ENCODE results near the gene NEK4. TPM values are rescaled to one million over a fixed set of nuclear protein-coding genes. Genes with fewer than 3 reads are reported as not detected.

Gene NEK4
- total RNA-seq, 1 donor from 2014 or later = 32.9 TPM

DNA sequence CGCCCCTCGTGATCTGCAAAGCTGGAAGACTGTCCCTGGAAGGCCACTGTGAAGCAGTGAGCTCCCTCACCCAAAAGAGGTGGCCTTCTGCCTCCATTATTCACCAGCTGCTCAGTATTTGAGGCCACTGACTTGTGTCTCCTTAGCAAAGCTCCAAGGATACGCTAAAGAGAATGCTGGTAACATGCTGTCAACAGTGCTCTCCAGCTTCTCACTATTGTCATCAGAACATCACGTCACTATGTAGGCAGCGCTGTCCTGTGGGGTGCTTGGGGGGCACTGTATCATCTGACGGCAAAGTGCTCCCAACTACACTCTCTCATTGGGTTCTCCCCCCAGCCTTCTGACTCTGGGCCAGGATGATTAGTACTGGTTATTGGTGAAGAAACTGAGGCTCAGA lies 45.5 kb upstream of the NEK4 start:
- DNase-seq (ENCODE audit: low spot score in 2 of 2, unreplicated experiment in 2 of 2) = no peak

DNA sequence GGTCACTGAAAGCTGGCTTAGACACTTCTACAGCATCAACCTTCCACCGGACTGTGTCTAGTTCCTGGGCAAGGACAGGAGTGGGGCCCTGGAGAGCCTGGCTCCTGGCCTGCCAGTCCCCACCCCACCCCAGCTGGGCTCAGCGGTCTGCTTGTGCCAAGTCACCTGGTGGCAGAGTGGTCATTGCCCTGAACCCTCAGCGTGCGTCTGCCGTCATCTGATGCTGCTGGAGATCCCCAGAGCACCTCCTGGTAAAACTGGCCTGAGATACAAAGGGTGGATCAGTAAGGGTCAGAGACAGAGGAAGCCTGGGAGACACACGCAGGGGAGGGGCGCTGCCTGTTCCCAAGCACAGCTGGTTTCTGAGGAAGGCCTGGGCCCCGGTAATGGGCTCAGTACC lies 43.1 kb upstream of the NEK4 start:
- Mint-ChIP-seq H3K27me3 (ENCODE audit: low read depth) (no peaks in the 10 kb centered on the region), H3K27ac (no peak overlapping the region), H3K4me3 (no peak overlapping the region), H3K9me3 (no peaks in the 10 kb centered on the region), H3K36me3 (no peaks in the 10 kb centered on the region), H3K4me1 (no peaks in the 10 kb centered on the region)
- no peak for DNase-seq (ENCODE audit: low spot score in 2 of 2, unreplicated experiment in 2 of 2)
- TF ChIP-seq, protein P1, sequence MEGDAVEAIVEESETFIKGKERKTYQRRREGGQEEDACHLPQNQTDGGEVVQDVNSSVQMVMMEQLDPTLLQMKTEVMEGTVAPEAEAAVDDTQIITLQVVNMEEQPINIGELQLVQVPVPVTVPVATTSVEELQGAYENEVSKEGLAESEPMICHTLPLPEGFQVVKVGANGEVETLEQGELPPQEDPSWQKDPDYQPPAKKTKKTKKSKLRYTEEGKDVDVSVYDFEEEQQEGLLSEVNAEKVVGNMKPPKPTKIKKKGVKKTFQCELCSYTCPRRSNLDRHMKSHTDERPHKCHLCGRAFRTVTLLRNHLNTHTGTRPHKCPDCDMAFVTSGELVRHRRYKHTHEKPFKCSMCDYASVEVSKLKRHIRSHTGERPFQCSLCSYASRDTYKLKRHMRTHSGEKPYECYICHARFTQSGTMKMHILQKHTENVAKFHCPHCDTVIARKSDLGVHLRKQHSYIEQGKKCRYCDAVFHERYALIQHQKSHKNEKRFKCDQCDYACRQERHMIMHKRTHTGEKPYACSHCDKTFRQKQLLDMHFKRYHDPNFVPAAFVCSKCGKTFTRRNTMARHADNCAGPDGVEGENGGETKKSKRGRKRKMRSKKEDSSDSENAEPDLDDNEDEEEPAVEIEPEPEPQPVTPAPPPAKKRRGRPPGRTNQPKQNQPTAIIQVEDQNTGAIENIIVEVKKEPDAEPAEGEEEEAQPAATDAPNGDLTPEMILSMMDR (IDR thresholded peaks at IDR 0.05; ENCODE audit: unreplicated experiment) = no peak

More for the DNA sequence above, 45.5 kb upstream of the NEK4 start:
- Mint-ChIP-seq H3K4me1 (no peaks in the 10 kb centered on the region), H3K36me3 (no peaks in the 10 kb centered on the region), H3K4me3 (no peak overlapping the region), H3K9me3 (no peaks in the 10 kb centered on the region), H3K27me3 (ENCODE audit: low read depth) (no peaks in the 10 kb centered on the region), H3K27ac (no peak overlapping the region)
- TF ChIP-seq, protein P1 (IDR thresholded peaks at IDR 0.05; ENCODE audit: unreplicated experiment) = no peak

DNA sequence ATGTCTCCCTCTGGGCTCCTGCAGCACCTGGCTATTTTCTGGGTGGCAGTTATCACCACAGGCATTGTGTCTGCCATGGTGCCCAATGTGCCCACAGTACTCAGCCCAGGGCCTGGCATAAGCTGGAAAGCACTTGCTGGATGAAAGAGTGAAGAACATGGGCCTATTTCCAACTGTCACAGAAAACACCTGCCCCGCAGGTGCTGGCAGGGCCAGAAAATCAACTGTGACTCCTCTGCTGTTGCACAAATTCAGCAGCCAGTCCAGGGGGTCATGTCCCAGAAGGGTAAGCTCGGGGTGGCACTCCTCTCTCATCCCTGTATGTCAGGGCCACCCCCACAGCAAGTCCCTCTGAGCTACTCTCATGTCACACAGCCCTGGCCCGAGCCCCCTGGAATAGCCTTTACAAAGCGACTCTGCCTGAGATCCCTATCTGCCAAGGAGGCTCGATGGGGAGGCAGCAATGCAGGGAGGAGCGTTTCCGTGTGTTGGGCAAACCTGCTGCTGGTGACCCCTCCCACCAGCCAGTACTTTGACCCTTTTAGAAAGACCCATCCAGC lies 40.8 kb upstream of the NEK4 start:
- no peak for DNase-seq (ENCODE audit: low spot score in 2 of 2, unreplicated experiment in 2 of 2)
- no peaks in the 10 kb centered on the region for H3K4me1 Mint-ChIP-seq
- H3K27me3 Mint-ChIP-seq (ENCODE audit: low read depth) = no peaks in the 10 kb centered on the region
- H3K4me3 Mint-ChIP-seq = no peak overlapping the region
- no peaks in the 10 kb centered on the region for H3K36me3 Mint-ChIP-seq
- H3K27ac Mint-ChIP-seq = no peak overlapping the region
- no peaks in the 10 kb centered on the region for H3K9me3 Mint-ChIP-seq
- TF ChIP-seq, protein P1 (IDR thresholded peaks at IDR 0.05; ENCODE audit: unreplicated experiment) = no peak

DNA sequence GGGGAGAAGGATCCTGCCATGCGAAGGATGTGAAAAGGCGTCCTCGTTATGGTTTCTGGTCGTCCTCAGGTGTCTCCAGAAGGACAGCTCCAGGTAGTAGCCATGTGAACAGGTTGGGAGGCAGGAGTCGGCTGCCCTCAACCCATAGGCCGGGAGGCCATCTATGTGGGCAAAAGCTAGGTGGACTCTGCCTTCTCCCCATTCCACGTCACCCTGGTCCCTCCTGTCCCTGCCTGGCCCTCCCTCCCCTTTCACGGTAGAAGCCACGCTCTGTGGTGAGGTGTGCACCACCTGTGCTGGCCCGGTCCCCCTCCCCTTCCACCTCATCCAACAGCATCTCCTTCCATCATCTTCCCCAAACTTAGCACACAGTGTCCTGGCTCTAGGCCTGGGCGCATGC lies 40.2 kb upstream of the NEK4 start:
- no peak overlapping the region for H3K27ac Mint-ChIP-seq
- no peaks in the 10 kb centered on the region for H3K4me1 Mint-ChIP-seq
- H3K27me3 Mint-ChIP-seq (ENCODE audit: low read depth) = no peaks in the 10 kb centered on the region
- DNase-seq (ENCODE audit: low spot score in 2 of 2, unreplicated experiment in 2 of 2) = no peak
- no peak overlapping the region for H3K4me3 Mint-ChIP-seq
- TF ChIP-seq, protein P1 (IDR thresholded peaks at IDR 0.05; ENCODE audit: unreplicated experiment) = no peak
- H3K36me3 Mint-ChIP-seq = no peaks in the 10 kb centered on the region
- no peaks in the 10 kb centered on the region for H3K9me3 Mint-ChIP-seq

DNA sequence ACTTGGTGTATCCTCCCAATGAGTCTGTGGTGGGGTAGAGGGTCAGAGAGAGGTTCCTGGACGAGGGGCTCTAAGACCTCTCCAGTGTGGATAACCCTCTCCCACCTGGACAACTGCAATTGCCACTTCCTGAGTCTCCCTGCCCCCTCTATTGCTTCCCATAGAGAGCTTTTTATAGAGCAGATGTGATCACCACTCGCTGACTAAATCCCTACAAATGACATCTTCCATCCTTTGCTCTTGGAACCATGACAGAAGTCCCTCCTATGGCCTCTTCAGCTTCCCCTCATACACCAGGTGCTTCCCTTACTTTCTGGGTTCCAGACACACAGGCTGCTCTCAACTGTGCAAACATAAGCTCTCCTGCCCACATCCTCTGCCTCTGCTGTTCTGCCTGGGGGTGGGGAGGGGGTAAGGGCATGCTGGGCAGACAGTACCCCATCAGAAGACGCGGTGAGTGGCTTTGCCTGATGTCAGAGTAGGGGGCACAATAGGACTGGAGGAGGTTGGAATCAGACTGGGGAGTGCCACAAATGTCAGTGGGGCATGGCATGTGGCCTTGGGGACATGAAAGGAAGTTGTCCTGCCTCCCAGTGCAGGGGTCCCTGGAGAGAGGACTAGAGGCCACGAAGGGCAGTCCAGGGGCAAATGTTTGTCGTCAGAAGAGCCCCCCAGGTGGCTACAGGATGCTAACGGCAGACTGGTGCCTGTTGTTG lies 39.1 kb upstream of the NEK4 start:
- Mint-ChIP-seq H3K4me3 (no peak overlapping the region), H3K27ac (no peak overlapping the region), H3K27me3 (ENCODE audit: low read depth) (no peaks in the 10 kb centered on the region), H3K36me3 (no peaks in the 10 kb centered on the region), H3K9me3 (no peaks in the 10 kb centered on the region), H3K4me1 (no peaks in the 10 kb centered on the region)
- TF ChIP-seq, protein P1 (IDR thresholded peaks at IDR 0.05; ENCODE audit: unreplicated experiment) = no peak
- DNase-seq (ENCODE audit: low spot score in 2 of 2, unreplicated experiment in 2 of 2) = no peak

All from mesothelial cell of epicardium (in vitro differentiated cells).